Prostate gland (tissue), 2 donors: ENCODE data around the gene CLPTM1.
A peak's percentile ranks its signal among the peaks of the same experiment; 100 is the strongest.

ENCODE experiments used
- POLR2A ChIP-seq: fragments of 450-650 bp; IDR thresholded peaks from one replicate; pipeline ENCODE4 v1.6.1; 2016; ENCODE audit warnings: antibody characterized with exemption, mild to moderate bottlenecking
- POLR2AphosphoS5 ChIP-seq: sonication (generic); formaldehyde crosslinking; IDR thresholded peaks from one replicate; pipeline ENCODE4 v1.6.1; 2017; ENCODE audit warnings: antibody characterized with exemption
- TF ChIP-seq, protein P1 (sequence below), 4 experiments: fragments of 200-600 bp in 2 of 4; fragments of 450-650 bp in 2 of 4; sonication (generic) in 2 of 4; IDR thresholded peaks; 1 replicate in 3 of 4; 2 replicates in 1 of 4; pipeline ENCODE4 v1.5.1; 2016 to 2019; ENCODE audit warnings: antibody characterized with exemption in 4 of 4, mild to moderate bottlenecking in 2 of 4, moderate library complexity in 2 of 4

DNA sequence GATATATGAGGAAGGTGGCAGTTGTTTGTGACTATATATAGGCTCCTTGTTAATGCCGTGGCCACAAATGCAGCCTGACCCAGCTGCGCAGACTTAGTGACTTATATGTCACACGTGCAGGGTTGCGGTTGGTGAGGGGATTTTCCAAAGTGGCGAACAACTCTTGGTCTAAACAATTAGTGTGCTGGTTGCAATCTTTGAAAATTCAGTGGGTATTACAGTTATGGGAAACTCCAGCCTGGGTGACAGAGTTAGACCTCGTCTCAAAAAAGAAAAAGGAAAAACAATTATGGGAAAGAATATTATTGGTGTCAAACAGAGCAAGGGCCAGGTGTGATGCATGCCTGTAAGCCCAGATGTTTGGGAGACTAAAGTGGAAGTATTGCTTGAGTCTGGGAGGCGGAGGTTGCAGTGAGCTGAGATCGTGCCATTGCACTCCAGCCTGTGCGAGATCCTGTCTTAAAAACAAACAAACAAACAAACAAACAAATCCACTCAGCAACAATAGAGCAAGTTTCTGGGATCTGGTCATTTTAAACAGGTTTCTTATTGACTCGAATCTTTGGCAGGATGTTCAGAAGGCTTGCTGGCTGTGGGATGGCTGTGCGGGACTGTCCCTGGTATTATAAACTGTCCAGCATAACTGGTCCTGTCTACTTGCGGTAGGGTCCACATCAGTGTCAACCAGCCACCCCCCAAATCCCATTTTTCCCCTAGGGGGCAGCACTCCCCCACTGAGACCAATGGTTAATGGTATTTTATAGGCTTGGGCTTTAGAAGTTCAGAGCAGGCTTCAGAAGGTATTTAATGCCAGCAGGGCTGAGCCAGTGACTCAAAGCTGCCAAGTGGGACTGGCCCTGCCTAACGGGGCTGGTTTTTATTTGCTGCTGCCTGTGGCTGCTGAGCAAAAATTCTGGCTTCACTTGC, 61.5 kb downstream of the CLPTM1 start:
- peak; percentile 84 for TF ChIP-seq POLR2AphosphoS5
- TF ChIP-seq POLR2A: no peak
- TF ChIP-seq, protein P1, sequence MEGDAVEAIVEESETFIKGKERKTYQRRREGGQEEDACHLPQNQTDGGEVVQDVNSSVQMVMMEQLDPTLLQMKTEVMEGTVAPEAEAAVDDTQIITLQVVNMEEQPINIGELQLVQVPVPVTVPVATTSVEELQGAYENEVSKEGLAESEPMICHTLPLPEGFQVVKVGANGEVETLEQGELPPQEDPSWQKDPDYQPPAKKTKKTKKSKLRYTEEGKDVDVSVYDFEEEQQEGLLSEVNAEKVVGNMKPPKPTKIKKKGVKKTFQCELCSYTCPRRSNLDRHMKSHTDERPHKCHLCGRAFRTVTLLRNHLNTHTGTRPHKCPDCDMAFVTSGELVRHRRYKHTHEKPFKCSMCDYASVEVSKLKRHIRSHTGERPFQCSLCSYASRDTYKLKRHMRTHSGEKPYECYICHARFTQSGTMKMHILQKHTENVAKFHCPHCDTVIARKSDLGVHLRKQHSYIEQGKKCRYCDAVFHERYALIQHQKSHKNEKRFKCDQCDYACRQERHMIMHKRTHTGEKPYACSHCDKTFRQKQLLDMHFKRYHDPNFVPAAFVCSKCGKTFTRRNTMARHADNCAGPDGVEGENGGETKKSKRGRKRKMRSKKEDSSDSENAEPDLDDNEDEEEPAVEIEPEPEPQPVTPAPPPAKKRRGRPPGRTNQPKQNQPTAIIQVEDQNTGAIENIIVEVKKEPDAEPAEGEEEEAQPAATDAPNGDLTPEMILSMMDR (IDR thresholded peaks at IDR 0.05): peak; percentile 27 to 86 (median 84)
